Smooth muscle cell (in vitro differentiated cells): ENCODE results near the gene SYF2. TPM values are rescaled to one million over a fixed set of nuclear protein-coding genes. Genes with fewer than 3 reads are reported as not detected.

Experiments
- DNase-seq: peaks from one replicate; lab custom pipeline; 2025; ENCODE audit not compliant: unreplicated experiment; lab: John Stamatoyannopoulos, UW
- H2AFZ ChIP-seq: fragments of 200-600 bp; sonication (generic); 2 replicates; pipeline ENCODE4 v1.6.0; 2016; ENCODE audit warnings: antibody characterized with exemption, low read depth, mild to moderate bottlenecking
- H3F3A ChIP-seq: fragments of 200-600 bp; sonication (generic); 2 replicates; pipeline ENCODE4 v1.6.0; 2017; ENCODE audit warnings: antibody characterized with exemption, low read depth
- H3K27ac ChIP-seq: fragments of 200-600 bp; sonication (generic); 2 replicates; pipeline ENCODE4 v1.5.1; 2016; ENCODE audit warnings: low read depth, mild to moderate bottlenecking
- H3K27me3 ChIP-seq: fragments of 200-600 bp; sonication (generic); 2 replicates; pipeline ENCODE4 v1.6.1; 2016; ENCODE audit warnings: low read depth, mild to moderate bottlenecking
- H3K36me3 ChIP-seq: fragments of 200-600 bp; sonication (generic); 2 replicates; pipeline ENCODE4 v1.5.1; 2016; ENCODE audit warnings: low read depth
- H3K4me1 ChIP-seq: fragments of 200-600 bp; sonication (generic); 2 replicates; pipeline ENCODE4 v1.5.1; 2016; ENCODE audit warnings: low read depth
- H3K4me2 ChIP-seq: fragments of 200-600 bp; sonication (generic); 2 replicates; pipeline ENCODE4 v1.6.0; 2016; ENCODE audit warnings: mild to moderate bottlenecking
- H3K4me3 ChIP-seq: fragments of 200-600 bp; sonication (generic); 2 replicates; pipeline ENCODE4 v1.5.1; 2016; ENCODE audit warnings: mild to moderate bottlenecking
- H3K79me2 ChIP-seq: fragments of 200-600 bp; sonication (generic); 2 replicates; pipeline ENCODE4 v1.6.0; 2016; ENCODE audit warnings: low read depth, mild to moderate bottlenecking
- H3K9ac ChIP-seq: fragments of 200-600 bp; sonication (generic); 2 replicates; pipeline ENCODE4 v1.6.0; 2016; ENCODE audit warnings: low read depth
- H3K9me3 ChIP-seq: fragments of 200-600 bp; sonication (generic); replicated peaks from 2 replicates; pipeline ENCODE4 v1.5.1; 2016; ENCODE audit warnings: low read depth
- H4K20me1 ChIP-seq: fragments of 200-600 bp; sonication (generic); 2 replicates; pipeline ENCODE4 v1.6.0; 2016; ENCODE audit warnings: low read depth
- CTCF ChIP-seq: fragments of 200-600 bp; sonication (generic); IDR thresholded peaks from 2 replicates; pipeline ENCODE4 v1.5.1; 2017; ENCODE audit warnings: borderline replicate concordance, mild to moderate bottlenecking, antibody characterized with exemption; ENCODE audit not compliant: insufficient read depth, poor library complexity, severe bottlenecking
- WGBS: methylation state at CpG from one replicate; pipeline ENCODE4 v1.1.7; 2016; ENCODE audit warnings: low lambda C conversion rate; 5-methylcytosine and 5-hydroxymethylcytosine counted together
- polyA plus RNA-seq: library from polyadenylated mRNA; unstranded; fragments of >200 nt; fragmentation: Nextera tagmentation; extraction: Ambion mirVana; gene quantifications from 2 replicates; pipeline ENCODE4 v1.2.1, GENCODE V29; 2016
- total RNA-seq: library from RNA; depleted of rRNA; stranded (reverse); fragments of >200 nt; gene quantifications from 2 replicates; pipeline ENCODE4 v1.2.3, GENCODE V29; 2014

The SYF2 gene
- total and polyA plus RNA-seq, 2 experiments from 2014 or later = 28.1 to 61.1 TPM

DNA sequence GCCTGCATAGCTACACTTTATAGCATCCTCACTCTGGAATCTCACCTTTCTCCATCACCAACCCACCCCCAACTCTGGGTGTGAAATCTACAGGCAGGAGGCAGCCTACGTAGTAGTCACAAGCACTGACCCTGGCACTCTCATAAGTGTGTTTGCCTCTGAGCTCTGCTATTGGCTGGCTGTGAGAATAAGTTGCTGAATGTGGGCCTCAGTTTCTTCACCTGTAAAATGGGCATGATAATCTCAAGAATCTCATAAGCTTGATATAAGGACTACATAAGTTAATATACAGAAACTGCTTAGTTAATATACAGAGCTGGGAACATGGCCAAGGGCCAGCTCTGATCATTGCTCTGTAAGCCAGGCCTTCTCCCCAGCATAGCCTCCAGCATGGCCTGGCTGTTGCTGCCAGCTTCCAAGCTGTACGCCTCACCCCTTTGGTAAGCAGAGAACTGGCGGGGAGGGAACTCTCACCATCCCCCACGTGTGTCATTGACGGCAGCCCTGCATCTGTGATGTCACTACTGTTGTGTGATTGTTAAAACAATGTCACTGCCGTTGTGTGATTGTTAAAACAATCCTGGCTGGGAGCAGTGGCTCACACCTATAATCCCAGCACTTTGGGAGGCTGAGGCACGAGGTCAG is 53.3 kb downstream of the SYF2 start:
- TF ChIP-seq CTCF = no peak
- Histone ChIP-seq H2AFZ (no peak overlapping the region), H3K36me3 (no peaks in the 10 kb centered on the region), H3K4me2 (no peak overlapping the region), H3K27me3 (no peaks in the 10 kb centered on the region), H3K4me1 (no peaks in the 10 kb centered on the region), H3K9me3 (no peaks in the 10 kb centered on the region), H3K27ac (no peak overlapping the region), H3K4me3 (no peak overlapping the region), H3K79me2 (no peaks in the 10 kb centered on the region), H3K9ac (no peak overlapping the region), H3F3A (peaks cover 7% of the 10 kb centered on the region), H4K20me1 (no peaks in the 10 kb centered on the region)
- WGBS = 85% methylated on average over 7 of the region's 7 CpGs
- DNase-seq = no peak

DNA sequence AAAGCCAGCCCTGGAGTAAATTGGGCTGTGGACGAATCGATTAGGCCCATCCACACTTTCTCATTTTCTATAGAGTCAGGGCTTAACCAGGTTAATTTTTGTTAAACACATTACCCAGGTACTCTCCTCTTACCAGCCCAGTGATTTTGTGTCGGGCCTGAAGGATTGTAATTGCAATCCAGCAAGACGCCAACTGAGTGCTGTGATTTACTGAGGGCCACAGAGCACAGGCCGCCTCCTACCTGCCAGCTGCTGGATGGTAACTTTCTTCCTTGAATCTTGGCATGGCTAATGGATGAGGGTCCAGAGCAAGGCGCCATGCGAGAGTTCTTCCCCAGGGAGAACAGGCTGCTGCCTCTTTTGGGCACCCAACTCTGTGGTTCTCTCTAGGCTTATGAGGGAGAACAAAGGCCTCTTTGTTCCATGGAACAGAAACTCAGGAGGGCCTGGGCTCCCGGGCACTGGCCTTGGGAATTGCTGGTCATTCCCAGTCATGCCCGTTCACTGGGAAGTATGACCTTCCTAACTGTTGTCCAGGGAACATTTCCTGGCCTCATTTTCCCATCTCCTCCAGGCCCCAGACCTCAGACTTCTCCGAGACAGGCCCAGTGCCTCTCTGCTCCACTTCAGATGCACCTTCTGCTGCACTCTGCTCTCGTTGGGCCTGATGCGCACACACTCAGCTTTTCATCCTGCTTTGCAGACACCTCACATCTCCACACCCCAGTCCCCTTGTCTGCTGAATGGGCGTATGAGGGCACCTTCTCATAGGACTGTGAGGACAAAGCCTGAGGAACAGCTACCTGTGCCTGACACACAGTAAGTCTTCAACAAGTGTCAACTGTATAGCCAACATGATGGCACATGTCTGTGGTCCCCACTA is 57.3 kb downstream of the SYF2 start:
- H3K27ac ChIP-seq = no peak overlapping the region
- H3K4me1 ChIP-seq = no peaks in the 10 kb centered on the region
- H3K9me3 ChIP-seq = no peaks in the 10 kb centered on the region
- no peak overlapping the region for H3K9ac ChIP-seq
- 90% methylated on average over 13 of the region's 13 CpGs for whole genome bisulfite sequencing
- H3K4me3 ChIP-seq = no peak overlapping the region
- H2AFZ ChIP-seq = no peak overlapping the region
- H3K36me3 ChIP-seq = no peaks in the 10 kb centered on the region
- TF ChIP-seq CTCF = no peak
- no peak overlapping the region for H3K4me2 ChIP-seq
- no peaks in the 10 kb centered on the region for H4K20me1 ChIP-seq
- no peaks in the 10 kb centered on the region for H3K27me3 ChIP-seq
- H3K79me2 ChIP-seq = no peaks in the 10 kb centered on the region
- no peaks in the 10 kb centered on the region for H3F3A ChIP-seq
- DNase-seq = no peak

DNA sequence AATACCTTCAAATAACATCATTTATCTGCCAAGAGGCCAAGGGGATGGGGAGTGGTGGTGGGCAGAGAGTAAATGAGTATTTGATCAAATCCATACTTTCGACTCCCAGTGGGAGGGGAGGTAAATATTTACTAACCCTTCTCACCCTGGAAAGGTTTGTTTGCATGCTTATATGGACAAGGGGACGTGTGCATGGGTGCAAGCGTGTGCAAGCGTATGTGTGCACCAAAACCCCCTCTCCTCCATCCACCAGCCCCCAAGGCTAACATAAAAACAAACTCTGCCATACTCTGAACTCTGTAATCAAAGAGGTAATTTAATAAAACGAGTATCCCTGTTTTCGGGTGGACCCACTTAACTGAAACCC is 58.0 kb downstream of the SYF2 start:
- no peaks in the 10 kb centered on the region for H3K4me1 ChIP-seq
- H3K4me2 ChIP-seq = no peak overlapping the region
- no peak overlapping the region for H3K4me3 ChIP-seq
- no peak for TF ChIP-seq CTCF
- no peaks in the 10 kb centered on the region for H3K9me3 ChIP-seq
- no peak overlapping the region for H3K9ac ChIP-seq
- no peaks in the 10 kb centered on the region for H3K27me3 ChIP-seq
- H3K27ac ChIP-seq = no peak overlapping the region
- 91% methylated on average over 6 of the region's 6 CpGs for WGBS
- H3K36me3 ChIP-seq = no peaks in the 10 kb centered on the region
- no peaks in the 10 kb centered on the region for H4K20me1 ChIP-seq
- H3K79me2 ChIP-seq = no peaks in the 10 kb centered on the region
- no peaks in the 10 kb centered on the region for H3F3A ChIP-seq
- no peak overlapping the region for H2AFZ ChIP-seq
- no peak for DNase-seq
